GM21576 (cell line): Measurements from ENCODE around the gene SH3BP1.
A peak's percentile ranks its signal among the peaks of the same experiment; 100 is the strongest.
"Not testable (repeated sequence)": the region's sequence is repeated elsewhere in the genome, so short reads cannot be mapped to it uniquely, and the experiment has no call there.

ENCODE experiments used
- ATAC-seq: cut with Tn5 transposase; IDR thresholded peaks from one replicate; pipeline ENCODE4 v1.9.1; 2021; ENCODE audit warnings: mild to moderate bottlenecking, moderate library complexity; ENCODE audit not compliant: unreplicated experiment

SH3BP1 gene

DNA sequence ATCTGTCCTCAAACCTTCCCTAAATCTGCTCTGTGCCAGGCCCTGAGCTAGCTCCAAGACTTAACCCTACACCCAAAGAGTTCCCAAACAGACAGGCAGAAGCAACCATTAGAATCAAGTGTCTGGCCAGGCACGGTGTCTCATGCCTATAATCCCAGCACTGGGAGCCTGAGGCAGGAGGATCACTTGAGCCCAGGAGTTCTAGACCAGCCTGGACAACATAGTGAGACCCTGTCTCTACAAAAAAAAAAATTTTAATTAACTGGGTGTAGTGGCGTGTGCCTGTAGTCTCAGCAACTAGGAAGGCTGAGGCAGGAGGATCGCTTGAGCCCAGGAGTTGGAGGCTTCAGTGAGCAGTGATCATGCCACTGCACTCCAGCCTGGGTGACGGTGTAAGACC is 17.1 kb downstream of the SH3BP1 start:
- ATAC-seq = not testable (repeated sequence)

DNA sequence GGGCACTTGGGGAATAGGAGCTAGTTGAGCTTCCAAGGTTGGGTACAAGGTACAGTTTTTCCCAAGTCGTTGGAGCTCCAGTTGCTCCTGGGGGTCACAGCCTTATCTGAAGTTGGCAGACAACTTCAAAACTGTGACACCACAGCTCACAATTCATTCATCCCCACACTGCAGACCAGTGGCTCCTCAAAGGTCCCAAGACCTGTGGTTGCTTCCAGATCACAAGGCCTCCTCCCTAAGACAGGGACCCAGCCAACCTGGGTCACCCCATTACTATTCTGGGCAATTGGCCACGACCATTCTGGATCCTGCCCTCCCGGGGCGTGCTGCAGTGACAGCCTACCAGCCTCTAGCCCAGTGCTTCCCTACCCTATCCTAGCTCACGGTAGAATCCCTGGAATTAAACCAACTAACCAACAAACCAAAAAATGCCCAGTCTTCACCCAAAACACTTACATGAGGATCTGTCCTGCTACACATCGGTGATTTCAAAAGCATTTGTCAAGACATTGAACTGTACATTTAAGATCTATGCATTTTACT is 18.2 kb downstream of the SH3BP1 start:
- ATAC-seq = no peak

DNA sequence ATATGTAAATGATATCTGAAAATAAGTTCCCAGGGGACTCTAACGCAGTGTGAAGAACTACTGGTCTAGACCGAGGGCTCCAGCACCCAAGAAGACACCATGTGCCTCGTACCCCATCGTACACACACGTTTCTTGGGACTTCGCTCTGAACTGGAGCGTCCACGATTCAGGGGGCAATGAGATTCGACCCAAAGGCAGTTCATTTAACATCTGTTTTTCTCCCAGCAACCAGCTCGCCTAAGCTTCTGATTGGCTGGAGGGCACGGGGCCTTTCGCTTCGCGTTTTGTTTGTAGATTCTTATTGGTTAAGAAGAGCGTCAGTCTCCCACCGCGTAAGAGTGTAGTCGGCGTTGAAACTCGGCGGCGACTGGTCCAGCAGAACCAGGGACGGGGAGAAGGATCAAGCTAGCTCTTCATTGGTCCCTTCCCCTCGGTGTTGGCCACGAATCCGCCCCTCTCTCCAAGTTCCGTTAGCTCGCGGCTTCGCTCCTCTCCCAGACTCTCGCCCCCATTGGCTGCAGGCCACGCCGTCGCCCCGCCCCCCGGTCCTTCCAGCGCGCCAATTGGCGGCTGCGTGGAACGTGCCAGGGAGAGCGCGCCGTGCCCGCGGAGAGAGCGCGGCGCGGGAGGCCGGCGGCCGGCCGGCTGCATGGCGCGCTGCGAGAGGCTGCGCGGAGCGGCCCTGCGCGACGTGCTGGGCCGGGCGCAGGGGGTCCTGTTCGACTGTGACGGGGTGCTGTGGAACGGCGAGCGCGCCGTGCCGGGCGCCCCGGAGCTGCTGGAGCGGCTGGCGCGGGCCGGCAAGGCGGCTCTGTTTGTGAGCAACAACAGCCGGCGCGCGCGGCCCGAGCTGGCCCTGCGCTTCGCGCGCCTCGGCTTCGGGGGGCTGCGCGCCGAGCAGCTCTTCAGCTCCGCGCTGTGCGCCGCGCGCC is 18.9 kb downstream of the SH3BP1 start, which contains the start of gene PDXP:
PDXP (plus strand) TSS at position 591 of the 933 bp plus-strand sequence; CDS start at position 651, 60 bp downstream.
- ATAC-seq = peak; percentile 83

DNA sequence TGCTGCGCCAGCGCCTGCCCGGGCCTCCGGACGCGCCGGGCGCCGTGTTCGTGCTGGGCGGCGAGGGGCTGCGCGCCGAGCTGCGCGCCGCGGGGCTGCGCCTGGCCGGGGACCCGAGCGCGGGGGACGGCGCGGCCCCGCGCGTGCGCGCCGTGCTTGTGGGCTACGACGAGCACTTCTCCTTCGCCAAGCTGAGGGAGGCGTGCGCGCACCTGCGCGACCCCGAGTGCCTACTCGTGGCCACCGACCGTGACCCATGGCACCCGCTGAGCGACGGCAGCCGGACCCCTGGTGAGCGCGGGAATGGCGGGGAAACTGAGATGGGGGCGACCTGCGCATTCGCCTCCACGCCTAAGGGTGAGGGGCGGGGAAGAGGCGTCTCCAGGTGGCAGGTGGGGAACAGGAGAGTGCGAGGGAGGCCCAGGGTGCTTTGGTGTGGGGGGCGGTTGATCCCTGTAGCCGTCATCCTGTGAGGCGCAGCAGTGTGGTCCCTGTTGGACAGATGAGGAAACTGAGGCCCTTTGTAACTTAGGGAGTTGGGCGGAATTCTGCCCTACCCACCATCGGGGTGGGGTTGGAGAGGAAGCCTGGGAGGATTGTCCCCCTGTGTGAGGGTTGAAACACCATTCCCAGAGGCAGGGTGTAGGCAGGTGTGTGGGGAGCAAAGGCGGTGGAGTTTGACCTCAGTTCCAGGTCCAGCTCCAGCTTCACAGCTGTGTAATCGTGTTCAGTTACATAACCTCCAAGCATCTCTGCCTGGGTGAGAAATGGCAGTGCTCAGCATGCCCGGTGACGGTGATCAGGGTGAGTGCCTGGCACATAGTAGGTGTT is 19.8 kb downstream of the SH3BP1 start:
- peak; percentile 2 for ATAC-seq

DNA sequence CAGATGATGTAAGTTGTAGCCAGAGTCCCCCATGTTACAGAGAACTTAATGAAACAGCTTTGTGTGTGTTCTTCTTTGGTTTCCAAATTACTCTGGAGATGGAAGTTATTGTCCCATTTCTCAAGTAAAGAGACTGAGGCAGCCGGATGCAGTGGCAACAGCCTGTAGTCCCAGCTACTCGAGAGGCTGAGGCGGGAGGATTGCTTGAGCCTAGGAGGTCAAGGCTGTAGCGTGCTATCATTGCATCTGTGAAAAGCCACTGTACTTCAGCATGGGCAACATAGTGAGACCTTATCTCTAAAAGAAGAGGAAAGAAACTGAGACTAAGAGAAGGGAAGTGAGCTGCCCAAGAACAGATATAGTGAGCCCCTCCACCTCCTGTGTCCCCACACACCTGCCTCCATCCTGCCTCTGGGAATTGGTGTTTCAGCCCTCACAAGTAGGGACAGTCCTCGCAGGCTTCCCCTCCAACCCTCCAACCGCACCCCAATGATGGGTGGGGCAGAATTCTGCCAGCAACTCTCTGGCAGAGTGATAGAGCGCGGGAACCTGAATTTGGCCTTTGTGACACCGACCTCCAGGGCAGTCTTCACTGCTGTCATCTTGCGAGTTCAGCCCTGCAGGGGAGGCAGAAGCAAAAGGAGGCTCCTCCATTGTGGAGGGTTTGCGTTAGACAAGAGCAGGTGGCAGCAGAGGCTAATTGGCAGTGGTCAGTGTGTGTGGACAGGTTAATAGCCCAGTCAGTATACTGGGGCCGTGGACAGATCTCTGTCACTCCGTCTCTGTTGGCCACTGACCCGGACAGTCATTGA is 20.6 kb downstream of the SH3BP1 start:
- no peak for ATAC-seq

DNA sequence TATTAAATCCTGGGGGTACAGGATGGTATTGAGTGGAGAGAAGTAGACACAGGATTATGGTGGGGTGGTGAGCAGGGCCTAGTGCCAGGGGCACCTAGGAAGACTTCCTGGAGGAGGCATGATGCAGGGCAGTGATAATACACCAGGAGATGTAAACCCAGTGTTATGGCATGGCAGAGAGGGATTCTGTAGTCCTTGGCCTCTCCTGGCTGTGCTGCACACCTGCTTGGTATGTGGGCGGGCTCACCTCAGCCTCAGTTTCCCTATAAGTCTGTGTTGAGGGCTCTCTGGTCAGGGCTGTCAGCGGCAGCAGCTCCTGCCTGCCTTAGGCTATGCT is 21.2 kb downstream of the SH3BP1 start:
- no peak for ATAC-seq

DNA sequence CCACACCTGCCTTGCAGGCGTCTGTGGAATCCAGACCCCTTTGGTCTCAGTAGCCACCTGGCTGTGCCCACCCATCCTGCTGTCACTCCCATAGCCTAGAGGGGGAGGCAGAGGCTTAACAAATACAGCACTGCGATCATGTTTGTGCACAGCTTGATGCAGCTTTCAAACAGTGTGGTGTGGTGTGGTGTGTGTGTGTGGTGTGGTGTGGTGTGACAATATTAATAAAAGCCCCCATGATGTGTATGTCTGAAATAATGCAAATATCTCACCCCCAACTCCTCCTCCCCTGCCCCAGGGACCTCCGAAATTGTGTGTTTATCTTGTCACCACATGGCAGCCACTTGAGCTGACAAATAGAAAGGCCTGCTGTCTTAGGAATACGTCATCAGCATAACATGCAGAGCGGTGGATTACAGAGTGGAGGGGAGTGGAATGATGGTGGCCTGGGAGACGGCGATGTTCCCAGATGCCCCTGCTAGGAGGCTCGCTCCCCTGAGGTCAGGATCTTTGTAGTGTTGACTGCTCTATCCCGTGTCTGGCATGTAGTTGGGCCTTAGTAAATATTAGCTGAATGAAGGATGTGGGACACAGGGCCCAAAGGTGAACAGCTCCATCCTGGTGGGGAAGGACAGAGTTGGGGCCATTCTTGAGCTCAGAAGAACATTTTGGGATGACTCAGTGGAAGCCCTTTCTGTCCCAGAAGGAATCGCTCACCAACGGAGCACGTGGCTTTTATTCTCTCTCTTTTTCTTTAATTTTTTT is 21.9 kb downstream of the SH3BP1 start:
- no peak for ATAC-seq

DNA sequence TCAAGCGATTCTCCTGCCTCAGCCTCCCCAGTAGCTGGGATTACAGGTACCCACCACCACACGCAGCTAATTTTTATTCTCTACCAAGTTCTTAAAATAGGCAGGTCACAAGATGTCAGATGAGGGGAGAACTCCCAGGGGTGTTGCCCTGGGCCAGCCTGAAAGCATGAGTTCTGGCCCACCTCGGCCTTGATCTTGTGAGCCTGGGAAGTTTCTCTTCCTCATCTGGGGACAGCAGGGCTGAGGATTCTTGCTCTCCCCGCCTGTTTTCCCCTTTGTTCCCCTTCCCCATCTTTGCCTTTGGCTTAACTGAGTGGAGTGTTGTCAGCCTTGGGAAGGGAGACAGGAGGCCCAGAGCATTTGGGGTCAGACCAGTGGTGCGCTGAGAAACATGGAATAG is 22.6 kb downstream of the SH3BP1 start:
- ATAC-seq = no peak

DNA sequence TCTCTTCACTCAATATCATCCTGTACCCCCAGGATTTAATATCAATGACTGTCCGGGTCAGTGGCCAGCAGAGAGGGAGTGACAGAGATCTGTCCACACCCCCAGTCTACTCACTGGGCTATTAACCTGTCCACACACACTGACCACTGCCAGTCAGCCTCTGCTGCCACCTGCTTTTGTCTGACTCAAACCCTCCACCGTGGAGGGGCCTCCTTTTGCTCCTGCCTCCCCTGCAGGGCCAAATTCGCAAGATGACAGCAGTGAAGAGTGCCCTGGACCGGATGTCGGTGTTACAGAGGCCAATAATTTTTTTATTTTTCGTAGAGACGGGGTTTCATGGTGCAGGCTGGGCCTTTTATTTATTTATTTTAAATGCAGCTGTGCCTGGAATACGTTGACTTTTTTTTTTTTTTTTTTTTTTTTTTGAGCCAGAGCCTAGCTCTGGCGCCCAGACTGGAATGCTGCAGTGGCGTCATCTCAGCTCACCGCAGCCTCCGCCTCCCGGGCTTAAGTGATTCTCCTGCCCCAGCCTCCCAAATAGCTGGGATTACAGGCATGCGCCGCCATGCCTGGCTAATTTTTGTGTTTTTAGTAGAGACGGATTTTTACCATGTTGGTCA is 24.2 kb downstream of the SH3BP1 start:
- no peak for ATAC-seq

DNA sequence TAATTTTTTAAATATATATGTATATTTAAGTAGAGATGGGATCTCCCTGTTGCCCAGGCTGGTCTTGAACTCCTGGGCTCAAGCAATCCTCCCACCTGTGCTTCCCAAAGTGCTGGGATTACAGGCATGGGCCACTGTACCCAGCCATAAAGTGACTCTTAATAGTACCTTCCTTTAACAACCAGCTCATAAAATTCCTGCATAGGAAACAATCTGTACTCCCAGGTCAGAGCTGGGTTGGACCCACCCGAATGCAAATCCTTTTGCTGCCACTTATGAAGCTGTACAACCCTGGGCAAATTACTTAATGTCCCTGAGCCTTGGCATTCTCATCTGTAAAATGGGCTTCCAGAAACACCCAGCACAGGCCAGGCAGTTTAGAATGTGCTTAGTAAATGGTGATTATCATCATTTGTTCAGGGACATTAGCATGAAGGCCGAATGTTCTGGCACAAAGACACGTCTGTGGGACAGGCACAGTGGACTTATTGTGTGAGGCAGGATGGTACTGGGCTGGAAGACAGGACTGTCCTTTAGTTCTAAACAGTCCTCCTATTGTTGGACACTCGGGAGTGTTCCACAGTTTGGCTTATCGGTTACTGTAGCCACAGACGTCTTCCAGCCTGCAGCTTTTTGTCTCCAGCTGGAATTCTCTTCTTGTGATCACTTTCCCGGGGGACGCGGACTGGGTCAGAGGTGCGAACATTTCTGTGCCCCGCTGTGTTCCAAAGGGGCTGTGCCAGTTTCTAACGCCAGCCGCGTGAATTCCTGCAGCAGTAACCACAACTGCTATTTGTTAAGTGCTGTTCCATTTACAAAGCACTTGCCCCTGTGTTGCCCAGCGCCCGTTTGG is 25.0 kb downstream of the SH3BP1 start:
- ATAC-seq = no peak

DNA sequence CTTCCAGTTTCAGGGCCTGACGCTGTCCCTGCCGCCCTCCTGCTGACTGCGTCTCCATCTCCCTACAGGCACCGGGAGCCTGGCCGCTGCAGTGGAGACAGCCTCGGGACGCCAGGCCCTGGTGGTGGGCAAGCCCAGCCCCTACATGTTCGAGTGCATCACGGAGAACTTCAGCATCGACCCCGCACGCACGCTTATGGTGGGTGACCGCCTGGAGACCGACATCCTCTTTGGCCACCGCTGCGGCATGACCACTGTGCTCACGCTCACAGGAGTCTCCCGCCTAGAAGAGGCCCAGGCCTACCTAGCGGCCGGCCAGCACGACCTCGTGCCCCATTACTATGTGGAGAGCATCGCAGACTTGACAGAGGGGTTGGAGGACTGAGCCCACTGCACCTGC is 26.0 kb downstream of the SH3BP1 start:
- ATAC-seq = no peak

DNA sequence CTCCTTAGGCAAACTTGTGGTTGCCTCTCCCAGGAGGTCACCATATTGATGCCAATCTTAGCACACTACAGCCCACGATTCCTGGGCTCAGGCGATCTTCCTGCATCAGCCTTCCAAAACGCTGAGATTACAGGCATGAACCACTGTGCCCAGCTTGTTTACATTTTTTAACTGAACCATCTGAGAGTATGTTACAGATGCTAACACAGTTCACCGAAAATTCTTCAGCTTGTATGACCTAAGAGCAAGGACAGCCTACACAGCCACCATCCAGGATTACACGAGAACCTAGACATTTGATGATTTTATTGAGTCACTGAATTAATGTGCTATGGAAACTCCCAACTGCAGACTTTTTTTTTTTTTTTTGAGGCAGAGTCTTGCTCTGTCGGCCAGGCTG is 30.1 kb downstream of the SH3BP1 start:
- ATAC-seq = no peak

DNA sequence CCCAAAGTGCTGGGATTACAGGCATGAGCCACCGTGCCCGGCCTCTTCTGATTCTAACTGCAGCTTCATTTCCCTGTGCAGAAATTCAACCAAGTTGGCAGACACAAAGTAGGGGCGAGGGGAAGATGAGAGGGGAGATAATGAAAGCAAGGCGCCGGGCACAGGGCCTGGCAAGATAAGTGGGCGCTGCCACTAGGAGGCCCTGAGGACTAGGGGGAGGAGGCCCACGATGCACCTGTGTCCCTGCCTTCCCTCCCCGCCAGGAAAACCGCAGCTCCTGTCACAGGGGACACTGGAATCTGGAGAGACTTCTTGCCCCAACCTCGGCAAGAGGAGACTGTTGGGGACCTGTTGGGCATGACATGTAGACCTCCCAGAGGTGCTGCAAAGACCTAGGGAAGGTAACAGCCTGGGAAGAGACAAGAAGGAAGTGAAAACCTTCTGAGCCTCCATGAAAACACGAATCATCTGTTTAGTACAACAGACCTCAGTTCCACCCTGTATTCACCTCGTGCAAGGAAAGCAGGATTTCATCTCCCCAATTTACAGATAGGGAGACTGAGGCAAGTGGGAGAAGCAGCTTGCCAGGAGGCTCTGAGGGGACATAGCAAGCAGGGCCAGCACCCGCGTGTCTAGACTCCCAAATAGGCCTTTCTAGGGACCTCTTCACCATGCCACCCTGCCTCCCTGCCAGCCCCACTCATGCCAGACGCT is 32.9 kb downstream of the SH3BP1 start:
- no peak for ATAC-seq

DNA sequence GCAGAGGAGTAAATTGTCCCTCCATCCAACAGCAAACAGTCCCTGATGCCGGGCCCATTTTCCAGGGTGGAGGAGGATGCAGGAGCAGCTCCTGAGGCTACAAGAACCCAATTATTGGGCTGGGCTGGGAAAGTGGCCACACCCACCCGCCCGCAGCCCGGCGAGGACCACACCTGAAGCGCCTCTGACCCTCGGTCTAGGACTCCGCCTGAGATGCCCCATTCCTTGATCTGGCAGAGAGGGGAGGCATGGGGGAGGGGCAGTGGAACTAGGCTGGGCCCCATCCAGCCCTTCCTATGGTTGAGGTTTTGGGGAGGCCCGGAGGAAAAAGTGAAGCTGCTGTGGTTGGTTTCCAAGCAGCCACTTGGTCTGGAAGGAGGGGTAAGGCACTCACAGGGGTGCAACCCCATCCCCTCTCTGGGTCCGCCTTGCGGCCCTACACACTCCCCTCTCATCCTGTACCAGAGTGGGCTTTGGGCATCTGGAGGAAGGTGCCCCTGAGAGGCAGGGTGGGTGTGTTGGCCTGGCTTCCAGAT is 33.5 kb downstream of the SH3BP1 start:
- no peak for ATAC-seq

DNA sequence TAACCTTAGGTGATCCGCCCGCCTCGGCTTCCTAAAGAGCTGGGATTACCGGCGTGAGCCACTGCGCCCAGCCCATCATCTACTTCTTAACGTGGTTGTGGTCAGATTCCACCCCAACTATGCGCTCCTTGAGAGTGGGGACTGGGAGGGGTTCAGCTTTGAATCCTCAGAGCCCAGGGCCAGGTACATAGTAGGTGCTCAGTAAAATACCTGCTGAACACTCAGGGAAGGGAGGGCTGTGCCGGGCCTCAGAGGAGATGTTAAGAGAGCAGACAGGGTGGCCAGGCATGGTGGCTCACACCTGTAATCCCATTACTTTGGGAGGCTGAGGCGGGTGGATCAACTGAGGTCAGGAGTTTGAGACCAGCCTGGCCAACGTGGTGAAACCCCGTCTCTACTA is 34.8 kb downstream of the SH3BP1 start:
- no peak for ATAC-seq

DNA sequence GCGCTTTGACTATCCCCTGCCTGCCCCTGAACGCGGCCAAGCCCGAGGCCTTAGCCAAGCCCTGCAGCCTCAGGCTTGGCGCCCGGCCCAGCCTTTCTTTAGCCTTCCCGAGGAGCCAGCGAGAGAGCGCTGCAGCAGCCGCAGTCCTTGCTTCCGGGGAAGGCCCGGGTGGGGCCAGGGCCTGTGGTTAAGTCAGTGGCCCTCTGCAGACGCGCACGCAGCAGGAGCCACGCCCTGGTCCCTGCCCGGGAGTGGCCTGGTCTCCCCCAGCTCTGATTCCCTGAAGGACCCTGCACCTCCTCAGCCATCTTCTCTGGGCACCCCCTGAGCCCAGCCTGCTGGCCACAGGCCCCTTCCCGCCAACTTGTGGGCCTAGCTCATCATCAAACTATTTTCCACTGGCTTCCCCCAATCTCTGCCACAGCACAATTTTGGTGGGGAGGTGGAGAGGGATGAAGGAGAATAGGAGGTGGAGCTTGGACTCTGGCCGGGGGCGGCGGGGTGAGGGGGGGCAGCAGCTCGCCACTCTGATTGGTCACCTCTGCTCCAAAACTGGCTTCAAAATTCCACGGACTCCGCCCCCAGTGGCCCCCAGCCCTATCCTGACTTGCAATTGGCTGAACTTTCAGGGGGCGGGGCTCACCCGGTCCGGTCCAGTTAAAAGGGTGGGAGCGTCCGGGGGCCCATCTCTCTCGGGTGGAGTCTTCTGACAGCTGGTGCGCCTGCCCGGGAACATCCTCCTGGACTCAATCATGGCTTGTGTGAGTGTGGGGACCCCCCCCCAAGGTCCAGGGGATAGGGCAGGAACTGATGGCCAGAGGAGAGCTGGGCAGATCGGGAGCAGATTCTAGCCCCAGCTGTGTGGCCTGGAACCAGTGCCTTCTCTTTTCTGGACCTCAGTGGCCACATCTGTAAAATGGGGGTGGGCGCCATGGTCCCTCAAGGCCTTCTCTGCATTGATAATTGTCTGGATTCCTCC is 35.8 kb downstream of the SH3BP1 start, which contains the start of gene LGALS1:
LGALS1 (plus strand) TSS at position 686 of the 979 bp plus-strand sequence; CDS start at position 753, 67 bp downstream.
- peak; percentile 52 for ATAC-seq
